ENCODE data around the gene RABGAP1.

Gene RABGAP1

GRCh38 chr9:123090198-123090896, 149.5 kb downstream of the RABGAP1 start:
- Histone ChIP-seq H3K27me3 (ENCODE audit: insufficient read depth, poor library complexity, severe bottlenecking) (no peaks in the 10 kb centered on the region), H3K27ac (replicated peaks) (no peak overlapping the region), H3K4me3 (replicated peaks; ENCODE audit: insufficient read depth, low read length) (no peak overlapping the region)
- DNase-seq (ENCODE audit: low read depth in 1 of 2, low spot score in 1 of 2), result no peak
- no peak for TF ChIP-seq POLR2AphosphoS5 (IDR thresholded peaks at IDR 0.05; ENCODE audit: low read depth)
- TF ChIP-seq GABPA (IDR thresholded peaks at IDR 0.05; ENCODE audit: low read depth), result no peak
- no peak for TF ChIP-seq REST (IDR thresholded peaks at IDR 0.05; ENCODE audit: insufficient replicate concordance, low read depth)
- no peak for TF ChIP-seq SPI1 (IDR thresholded peaks at IDR 0.05; ENCODE audit: borderline replicate concordance, low read depth)
- TF ChIP-seq CTCF (IDR thresholded peaks at IDR 0.05; ENCODE audit: insufficient read depth, low read length), result no peak

GRCh38 chr9:123090956-123091355, 150.1 kb downstream of the RABGAP1 start:
- H3K27ac ChIP-seq (replicated peaks), result no peak overlapping the region

More at GRCh38 chr9:123090956-123091355, 150.1 kb downstream of the RABGAP1 start:
- DNase-seq (ENCODE audit: low read depth in 1 of 2, low spot score in 1 of 2), result no peak
- H3K4me3 ChIP-seq (replicated peaks; ENCODE audit: insufficient read depth, low read length), result no peak overlapping the region
- TF ChIP-seq POLR2AphosphoS5 (IDR thresholded peaks at IDR 0.05; ENCODE audit: low read depth) (no peak), SPI1 (IDR thresholded peaks at IDR 0.05; ENCODE audit: borderline replicate concordance, low read depth) (no peak), CTCF (IDR thresholded peaks at IDR 0.05; ENCODE audit: insufficient read depth, low read length) (no peak), REST (IDR thresholded peaks at IDR 0.05; ENCODE audit: insufficient replicate concordance, low read depth) (no peak), GABPA (IDR thresholded peaks at IDR 0.05; ENCODE audit: low read depth) (no peak)
- no peaks in the 10 kb centered on the region for H3K27me3 ChIP-seq (ENCODE audit: insufficient read depth, poor library complexity, severe bottlenecking)

Data from HL-60 (cell line).